Activated CD4-positive, alpha-beta T cell treated with anti-CD3 and anti-CD28 coated beads for 36 hours (primary cell): ENCODE data around the gene CDIPT. TPM values are rescaled to one million over a fixed set of nuclear protein-coding genes. Genes with fewer than 3 reads are reported as not detected.
"Not testable (repeated sequence)": the region's sequence is repeated elsewhere in the genome, so short reads cannot be mapped to it uniquely, and the experiment has no call there.

Source experiments
- ATAC-seq: fragments of 200-7000 bp; cut with Tn5 transposase; one replicate; pipeline ENCODE4 v1.10.0; 2021; ENCODE audit warnings: mild to moderate bottlenecking, moderate library complexity
- CTCF ChIA-PET: fragments of 350-600 bp; sonication (Branson Sonifier 250); formaldehyde crosslinking; loops from one replicate; lab custom pipeline; 2021; ENCODE audit warnings: antibody characterized with exemption; lab: Charles Lee
- POLR2A ChIA-PET: fragments of 350-600 bp; sonication (Branson Sonifier 250); formaldehyde crosslinking; loops from one replicate; lab custom pipeline; 2021; ENCODE audit warnings: antibody characterized with exemption, inconsistent platforms; lab: Charles Lee
- DNase-seq: peaks from one replicate; pipeline ENCODE4 v3.0.0-alpha.2; 2020
- H3K27ac Mint-ChIP-seq: one replicate; pipeline ENCODE4 v1.8.0; 2021; ENCODE audit warnings: mixed read lengths
- H3K27me3 Mint-ChIP-seq: one replicate; pipeline ENCODE4 v1.8.0; 2021; ENCODE audit warnings: mixed read lengths
- H3K36me3 Mint-ChIP-seq: one replicate; pipeline ENCODE4 v1.8.0; 2021; ENCODE audit warnings: low read depth, mixed read lengths
- H3K4me1 Mint-ChIP-seq: one replicate; pipeline ENCODE4 v1.8.0; 2021; ENCODE audit warnings: mixed read lengths
- H3K4me3 Mint-ChIP-seq: one replicate; pipeline ENCODE4 v1.8.0; 2021; ENCODE audit warnings: mild to moderate bottlenecking, moderate library complexity, mixed read lengths
- H3K9me3 Mint-ChIP-seq: one replicate; pipeline ENCODE4 v1.8.0; 2021; ENCODE audit warnings: low read depth, mixed read lengths
- intact Hi-C, 2 experiments: fragments of 100-400 bp; cut with DNase I in 1 of 2; cut with micrococcal nuclease in 1 of 2; formaldehyde crosslinking; loops; one replicate each; pipeline versions ENCODE4 v1.14.2 to v1.15.1; 2022 to 2024; cut with DNase I, micrococcal nuclease
- total RNA-seq, 2 experiments: library from RNA; stranded (reverse); gene quantifications; one replicate each; pipeline ENCODE4 v1.2.3, GENCODE V29; 2021

The CDIPT gene
- total RNA-seq, 2 experiments from 2014 or later: 35.1 to 50.0 TPM

DNA sequence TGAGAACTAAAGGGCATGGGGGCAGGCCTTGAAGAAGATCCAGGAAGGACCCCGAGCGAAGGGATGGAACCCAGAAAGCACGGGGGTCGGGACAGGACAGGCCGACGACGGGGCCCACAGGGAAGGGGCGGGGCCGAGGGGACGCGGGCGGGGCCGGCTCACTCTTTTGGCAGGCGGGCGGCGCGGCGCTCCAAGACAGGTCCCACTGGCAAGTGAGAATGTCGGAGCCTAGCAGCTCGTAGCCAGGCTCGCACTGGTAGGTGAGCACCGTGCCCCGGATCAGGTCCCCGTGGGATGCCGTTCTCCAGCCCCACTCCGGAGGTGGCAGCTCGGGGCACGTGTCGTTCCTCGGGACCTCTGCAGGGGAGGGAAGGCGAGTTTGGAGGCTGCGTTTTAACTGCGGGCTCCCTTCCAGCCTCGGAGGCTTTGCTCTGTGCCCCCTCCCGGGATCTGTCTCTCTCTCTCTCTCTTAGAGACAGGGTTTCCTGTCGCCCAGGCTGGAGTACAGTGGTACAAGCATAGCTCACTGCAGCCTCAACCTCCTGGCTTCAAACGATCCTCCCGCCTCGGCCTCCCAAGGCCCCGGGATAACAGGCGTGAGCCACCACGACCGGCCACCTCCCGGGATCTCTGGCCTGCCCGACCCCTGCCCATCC lies 13.7 kb upstream of the CDIPT start:
- Mint-ChIP-seq H3K4me3 (peak overlapping the region; percentile 52), H3K27ac (no peak overlapping the region), H3K4me1 (peaks cover 7% of the 10 kb centered on the region), H3K36me3 (no peaks in the 10 kb centered on the region), H3K9me3 (no peaks in the 10 kb centered on the region), H3K27me3 (peaks cover 22% of the 10 kb centered on the region)
- ChIA-PET POLR2A (interaction anchor here (1.6 kb wide), 1 partner anchor 14 kb away, joined by 4 read pairs; the partner anchor contains the start of gene CDIPT), CTCF (interaction anchor here (0.6 to 1.9 kb wide), 6 partner anchors 28 to 178 kb away, joined by 3 to 8 read pairs (median 4); partner anchors contain the start of gene TLCD3B)
- ATAC-seq (no peak), DNase-seq (peak; percentile 58)
- intact Hi-C loops: loop anchor here in 1 of 2 experiments (1.0 to 5.0 kb wide), 5 partner anchors 13 to 146 kb away; partner anchors contain the start of genes ASPHD1, C16orf92, CDIPT and KCTD13

DNA sequence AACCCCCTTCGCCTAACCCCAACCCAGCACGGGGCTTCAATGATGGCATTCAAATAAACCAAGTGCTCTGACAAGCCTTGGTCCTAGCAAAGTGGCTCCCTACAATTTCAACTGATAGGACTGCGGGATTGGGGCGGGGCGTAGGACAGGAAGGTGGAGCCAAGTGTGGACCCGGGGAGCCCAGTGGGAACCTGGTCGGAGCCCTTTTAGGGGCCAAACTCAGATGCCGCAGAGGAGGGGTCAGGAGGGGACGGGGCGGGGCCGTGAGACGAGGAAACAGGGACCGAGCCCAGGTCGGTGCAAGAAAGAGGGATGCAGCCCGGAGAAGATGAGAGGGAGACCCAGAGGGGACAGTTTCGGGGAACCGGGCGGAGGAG lies 13.2 kb upstream of the CDIPT start:
- H3K4me1 Mint-ChIP-seq: peaks cover 7% of the 10 kb centered on the region
- CTCF ChIA-PET: interaction anchor here (0.9 to 1.0 kb wide), 2 partner anchors 29 to 46 kb away, joined by 4 read pairs; no protein-coding TSS in a partner anchor
- ATAC-seq: no peak

DNA sequence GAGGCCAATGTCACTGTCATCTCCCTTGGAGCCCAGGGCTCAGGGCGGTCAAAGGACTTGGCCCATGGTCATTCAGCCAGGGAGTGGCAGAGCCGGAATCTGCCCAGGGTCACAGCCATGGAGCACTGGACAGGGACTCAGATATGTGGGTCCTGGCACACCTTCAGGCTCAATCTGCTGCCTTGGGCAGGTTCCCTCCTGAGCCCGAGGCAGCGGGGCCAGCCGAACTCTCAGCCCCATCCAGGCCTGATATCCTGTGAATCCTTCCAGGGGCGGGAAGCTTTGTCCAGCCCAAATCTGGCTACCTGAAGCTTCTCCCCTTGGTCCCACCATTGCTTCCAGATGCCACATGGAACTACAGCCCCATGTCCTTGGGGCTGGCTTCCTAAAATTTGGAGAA lies 12.2 kb upstream of the CDIPT start:
- intact Hi-C loops: loop anchor here in 1 of 2 experiments (5.0 kb wide), 2 partner anchors 87 to 147 kb away; partner anchors contain the start of genes C16orf92 and TMEM219
- CTCF ChIA-PET: interaction anchor here (0.7 to 0.9 kb wide), 2 partner anchors 9 to 11 kb away, joined by 3 to 4 read pairs; no protein-coding TSS in a partner anchor
- Mint-ChIP-seq H3K27me3 (peaks cover 22% of the 10 kb centered on the region), H3K36me3 (no peaks in the 10 kb centered on the region), H3K4me3 (no peak overlapping the region), H3K27ac (no peak overlapping the region), H3K9me3 (no peaks in the 10 kb centered on the region), H3K4me1 (peaks cover 7% of the 10 kb centered on the region)
- DNase-seq: no peak
- POLR2A ChIA-PET: interaction anchor here (0.7 kb wide), 1 partner anchor 97 kb away, joined by 10 read pairs; no protein-coding TSS in a partner anchor
- no peak for ATAC-seq

More for the DNA sequence above, 13.2 kb upstream of the CDIPT start:
- POLR2A ChIA-PET: no interaction called here
- Mint-ChIP-seq H3K36me3 (no peaks in the 10 kb centered on the region), H3K9me3 (no peaks in the 10 kb centered on the region), H3K27ac (no peak overlapping the region), H3K4me3 (peak overlapping the region; percentile 52), H3K27me3 (peaks cover 22% of the 10 kb centered on the region)
- intact Hi-C loops: loop anchor here in 1 of 2 experiments (5.0 kb wide), 2 partner anchors 86 to 146 kb away; partner anchors contain the start of genes C16orf92 and TMEM219
- DNase-seq: no peak

DNA sequence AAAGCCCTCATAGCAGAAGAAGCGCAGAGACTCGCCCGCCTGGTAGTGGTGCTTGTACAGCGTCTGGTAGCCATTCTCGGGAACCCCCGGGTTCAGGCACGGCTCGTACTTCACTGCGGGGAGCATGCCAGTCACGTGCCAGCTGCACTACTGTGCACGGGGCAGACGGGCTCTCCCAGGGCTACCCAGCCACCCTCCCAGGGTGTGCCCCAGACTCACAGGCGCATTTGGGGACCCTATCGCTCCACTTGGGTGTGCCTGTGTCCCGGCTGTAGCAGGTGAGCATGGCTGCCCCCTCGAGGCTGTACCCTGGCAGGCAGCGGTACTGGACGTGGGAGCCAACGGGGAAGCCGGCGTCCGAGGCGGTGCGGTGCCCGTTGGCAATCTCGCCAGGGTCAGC lies 10.3 kb upstream of the CDIPT start:
- Mint-ChIP-seq H3K4me1 (peaks cover 7% of the 10 kb centered on the region), H3K27ac (no peak overlapping the region), H3K4me3 (no peak overlapping the region), H3K36me3 (no peaks in the 10 kb centered on the region), H3K27me3 (peaks cover 20% of the 10 kb centered on the region), H3K9me3 (no peaks in the 10 kb centered on the region)
- CTCF ChIA-PET: no interaction called here
- POLR2A ChIA-PET: no interaction called here
- intact Hi-C loops: no loop called here
- DNase-seq (no peak), ATAC-seq (no peak)

DNA sequence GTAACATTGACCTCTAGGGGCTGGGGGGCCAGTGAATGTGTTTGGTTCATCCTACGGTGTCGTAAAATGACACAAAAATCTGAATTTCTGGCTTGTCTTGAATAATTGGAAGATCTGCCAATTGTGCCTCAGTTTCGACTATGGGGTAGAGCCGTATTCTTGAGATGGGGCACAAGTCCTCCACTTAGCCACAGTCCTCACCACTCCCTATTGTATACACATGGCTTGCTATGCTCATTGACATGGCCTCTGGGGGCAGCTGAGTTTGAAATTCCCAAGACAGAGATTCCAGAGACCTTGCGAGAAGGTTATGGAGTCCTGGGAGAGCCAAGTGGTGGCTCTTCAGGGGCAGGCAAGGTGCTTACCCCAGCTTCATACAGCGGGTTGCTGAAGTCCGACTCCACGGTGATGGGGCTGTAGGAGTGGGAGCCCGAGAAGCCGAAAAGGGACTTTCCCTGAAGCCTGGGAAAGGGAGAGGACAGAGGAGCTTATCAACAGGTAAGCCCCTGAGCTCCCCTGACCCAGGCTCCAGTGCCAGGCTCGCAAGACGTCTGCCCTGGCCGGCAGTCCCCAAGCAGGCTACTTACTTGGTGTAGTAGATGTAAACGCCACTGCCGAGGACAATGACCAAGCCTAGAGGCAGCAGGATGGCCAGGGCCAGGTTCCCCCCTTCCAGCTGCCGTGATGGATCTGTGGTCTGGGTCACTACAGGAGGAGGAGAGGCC lies 9.0 kb upstream of the CDIPT start:
- no peaks in the 10 kb centered on the region for H3K9me3 Mint-ChIP-seq
- no peak overlapping the region for H3K27ac Mint-ChIP-seq
- no peak overlapping the region for H3K4me3 Mint-ChIP-seq
- peaks cover 9% of the 10 kb centered on the region for H3K27me3 Mint-ChIP-seq
- POLR2A ChIA-PET: no interaction called here
- ATAC-seq (no peak), DNase-seq (no peak)
- no peaks in the 10 kb centered on the region for H3K4me1 Mint-ChIP-seq
- intact Hi-C loops: no loop called here
- no peaks in the 10 kb centered on the region for H3K36me3 Mint-ChIP-seq
- CTCF ChIA-PET: interaction anchor here (0.6 to 0.9 kb wide), 2 partner anchors 9 to 143 kb away, joined by 3 to 4 read pairs; partner anchors contain the start of gene CDIPT

DNA sequence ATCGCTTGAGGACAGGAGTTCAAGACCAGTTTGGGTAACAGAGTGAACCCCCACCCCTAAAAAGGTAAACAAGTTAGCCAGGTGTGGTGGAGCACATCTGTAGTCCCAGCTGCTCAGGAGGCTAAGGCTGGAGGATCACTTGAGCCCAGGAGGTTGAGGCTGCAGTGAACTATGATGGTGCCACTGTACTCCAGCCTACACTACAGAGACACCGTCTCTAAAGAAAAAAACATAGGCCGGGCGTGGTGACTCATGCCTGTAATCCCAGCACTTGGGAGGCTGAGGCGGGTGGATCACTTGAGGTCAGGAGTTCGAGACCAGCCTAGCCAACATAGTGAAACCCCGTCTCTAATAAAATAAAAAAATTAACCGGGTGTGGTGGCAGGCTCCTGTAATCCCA lies 6.0 kb upstream of the CDIPT start:
- POLR2A ChIA-PET, ATAC-seq, H3K4me3 Mint-ChIP-seq, DNase-seq, H3K9me3 Mint-ChIP-seq, H3K36me3 Mint-ChIP-seq, H3K27me3 Mint-ChIP-seq, H3K4me1 Mint-ChIP-seq, H3K27ac Mint-ChIP-seq: not testable (repeated sequence)
- CTCF ChIA-PET: interaction anchor here (1.5 kb wide), 1 partner anchor 34 kb away, joined by 4 read pairs; no protein-coding TSS in a partner anchor
- intact Hi-C loops: loop anchor here in 1 of 2 experiments (10.0 kb wide), 1 partner anchor 156 kb away; the partner anchor contains the start of gene C16orf92

DNA sequence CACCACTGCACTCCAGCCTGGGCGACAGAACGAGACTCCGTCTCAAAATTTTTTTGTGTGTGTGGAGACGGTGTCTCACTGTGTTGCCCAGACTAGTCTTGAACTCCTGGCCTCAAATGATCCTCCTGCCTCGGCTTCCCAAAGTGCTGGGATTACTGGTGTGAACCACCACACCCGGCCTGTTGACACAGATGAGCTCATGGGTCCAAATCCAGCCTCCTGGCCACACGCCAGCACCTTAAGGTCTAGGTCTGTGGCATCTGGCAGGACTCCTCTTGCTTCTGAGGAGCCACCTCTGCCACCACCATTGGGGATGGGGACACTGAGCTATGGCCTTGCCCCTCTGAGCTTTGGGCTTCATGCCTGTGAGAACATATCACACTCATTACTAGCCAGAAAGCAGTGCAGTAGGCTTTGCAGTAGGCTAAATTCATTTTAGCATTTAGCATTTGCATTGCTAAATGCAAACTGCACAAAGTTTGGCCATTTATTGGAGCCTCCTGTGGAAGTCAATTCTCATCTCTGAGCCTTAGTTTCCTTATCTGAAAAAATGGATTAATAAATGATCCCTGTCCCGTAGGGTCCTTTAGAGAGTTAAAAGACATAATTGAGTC lies 5.5 kb upstream of the CDIPT start:
- Mint-ChIP-seq H3K4me1 (no peaks in the 10 kb centered on the region), H3K9me3 (no peaks in the 10 kb centered on the region), H3K4me3 (no peak overlapping the region), H3K27me3 (no peaks in the 10 kb centered on the region), H3K36me3 (no peaks in the 10 kb centered on the region), H3K27ac (no peak overlapping the region)
- ATAC-seq (no peak), DNase-seq (no peak)
- POLR2A ChIA-PET: no interaction called here
- intact Hi-C loops: loop anchor here in 1 of 2 experiments (10.0 kb wide), 1 partner anchor 156 kb away; the partner anchor contains the start of gene C16orf92
- CTCF ChIA-PET: interaction anchor here (0.6 to 2.0 kb wide), 3 partner anchors 10 to 33 kb away, joined by 3 to 6 read pairs (median 4); no protein-coding TSS in a partner anchor

DNA sequence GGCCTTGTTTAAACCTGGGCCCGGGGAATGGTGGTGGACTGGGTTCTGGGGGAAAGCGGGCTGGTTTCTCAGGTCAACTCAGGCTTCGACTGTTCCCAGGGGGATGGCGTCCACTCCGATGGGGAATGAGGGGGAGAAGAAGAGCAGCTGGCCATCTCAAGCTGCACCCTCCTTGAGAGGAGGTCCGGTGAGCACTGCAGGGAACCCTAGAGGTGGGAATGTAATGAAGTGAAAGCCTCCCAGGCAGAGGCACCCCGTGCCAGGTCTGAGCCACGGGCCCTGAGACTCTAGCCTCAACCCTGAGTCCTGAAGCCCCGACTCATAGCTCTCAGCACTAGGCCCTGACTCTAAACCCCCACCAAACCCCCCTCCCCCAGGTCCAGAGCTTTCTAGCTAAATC lies 1.2 kb upstream of the CDIPT start:
- Mint-ChIP-seq H3K27me3 (no peaks in the 10 kb centered on the region), H3K9me3 (no peaks in the 10 kb centered on the region), H3K27ac (no peak overlapping the region), H3K36me3 (peaks cover 10% of the 10 kb centered on the region), H3K4me1 (peaks cover 16% of the 10 kb centered on the region), H3K4me3 (no peak overlapping the region)
- intact Hi-C loops: loop anchor here in 1 of 2 experiments (10.0 kb wide), 1 partner anchor 161 kb away; the partner anchor contains the start of gene C16orf92
- DNase-seq (no peak), ATAC-seq (no peak)
- ChIA-PET CTCF (interaction anchor here (0.6 to 2.6 kb wide), 8 partner anchors 16 to 164 kb away, joined by 3 to 12 read pairs (median 4); partner anchors contain the start of gene KCTD13), POLR2A (no interaction called here)

DNA sequence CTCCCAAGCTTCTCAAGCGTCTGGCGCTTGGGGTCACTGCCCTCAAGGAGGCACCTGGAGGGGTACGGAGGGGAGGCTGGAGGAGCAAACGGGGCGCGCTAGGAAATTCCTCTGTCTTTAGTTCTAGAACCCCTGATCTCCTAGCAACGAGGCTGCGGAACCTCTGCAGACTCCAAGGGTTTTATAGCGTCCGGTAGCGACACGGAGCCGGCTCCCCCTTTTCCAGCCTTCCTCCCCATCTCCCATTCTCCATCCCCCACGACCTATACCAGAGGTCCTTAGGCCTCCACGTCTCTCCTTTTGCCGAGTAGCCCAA lies 601 bp upstream of the CDIPT start:
- H3K4me1 Mint-ChIP-seq: peaks cover 16% of the 10 kb centered on the region
- H3K9me3 Mint-ChIP-seq: no peaks in the 10 kb centered on the region
- CTCF ChIA-PET: interaction anchor here (0.6 to 2.6 kb wide), 10 partner anchors 8 to 942 kb away, joined by 3 to 12 read pairs (median 4); partner anchors contain the start of genes KCTD13 and TMEM219
- no peaks in the 10 kb centered on the region for H3K27me3 Mint-ChIP-seq
- ATAC-seq: no peak
- peak overlapping the region; percentile 70 for H3K27ac Mint-ChIP-seq
- POLR2A ChIA-PET: interaction anchor here (1.0 to 1.5 kb wide), 2 partner anchors 14 to 15 kb away, joined by 3 to 4 read pairs; no protein-coding TSS in a partner anchor
- no peak for DNase-seq
- H3K36me3 Mint-ChIP-seq: peaks cover 13% of the 10 kb centered on the region
- intact Hi-C loops: loop anchor here (1.0 to 10.0 kb wide), 19 partner anchors 14 to 913 kb away; partner anchors contain the start of genes INO80E (in 2 of the 2), KCTD13 (in 2 of the 2), PAGR1 (in 2 of the 2) and ALDOA (in 1 of the 2)
- peak overlapping the region; percentile 90 for H3K4me3 Mint-ChIP-seq

DNA sequence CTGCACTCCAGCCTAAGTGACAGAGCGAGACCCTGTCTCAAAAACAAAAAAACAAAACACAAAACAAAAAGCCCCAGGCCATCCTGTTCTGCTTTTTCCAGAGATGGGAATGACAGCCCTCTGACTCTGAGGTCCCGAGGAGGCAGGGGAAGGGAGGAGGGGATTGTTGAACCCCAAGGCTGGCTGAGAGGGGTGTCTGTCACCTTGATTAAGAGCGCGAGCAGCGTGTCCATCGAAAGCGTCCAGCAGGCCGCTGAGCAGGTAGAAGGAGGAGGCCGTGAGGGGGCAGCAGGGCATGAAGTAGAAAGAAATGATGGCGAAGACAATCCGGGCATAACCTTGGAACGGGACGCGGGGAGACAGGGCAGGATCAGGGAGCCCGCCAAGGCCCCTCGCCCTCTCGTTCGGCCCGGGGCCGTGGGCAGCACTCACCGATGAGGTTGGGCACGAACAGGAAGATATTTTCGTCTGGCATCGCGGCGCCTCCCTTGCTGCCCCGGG lies 593 bp downstream of the CDIPT start:
- intact Hi-C loops: loop anchor here (2.0 to 10.0 kb wide), 3 partner anchors 46 to 162 kb away; partner anchors contain the start of genes C16orf92 (in 1 of the 2) and PAGR1 (in 1 of the 2)
- H3K4me1 Mint-ChIP-seq: peaks cover 18% of the 10 kb centered on the region
- DNase-seq (no peak), ATAC-seq (peak; percentile 1)
- ChIA-PET POLR2A (interaction anchor here (0.5 to 1.5 kb wide), 3 partner anchors 15 to 66 kb away, joined by 3 to 4 read pairs (median 3); no protein-coding TSS in a partner anchor), CTCF (interaction anchor here (2.2 to 2.6 kb wide), 2 partner anchors 14 to 55 kb away, joined by 8 to 9 read pairs; no protein-coding TSS in a partner anchor)
- H3K27me3 Mint-ChIP-seq: no peaks in the 10 kb centered on the region
- H3K4me3 Mint-ChIP-seq: peak overlapping the region; percentile 90
- H3K27ac Mint-ChIP-seq: peak overlapping the region; percentile 93
- H3K9me3 Mint-ChIP-seq: no peaks in the 10 kb centered on the region
- H3K36me3 Mint-ChIP-seq: peaks cover 16% of the 10 kb centered on the region
